A673 (cell line): ENCODE data around the gene ASB15. TPM values are rescaled to one million over a fixed set of nuclear protein-coding genes. Genes with fewer than 3 reads are reported as not detected.

Source experiments
- BruUV-seq: library from RNA; stranded (reverse); fragments of 400-500 nt; replicated peaks from 2 replicates; lab custom pipeline; 2021; lab: Mats Ljungman, UMichigan
- CTCF ChIA-PET: fragments of 300-600 bp; sonication (Branson Sonifier 250); formaldehyde crosslinking; loops from one replicate; lab custom pipeline; 2022; ENCODE audit warnings: antibody characterized with exemption; lab: Charles Lee
- POLR2A ChIA-PET: fragments of 300-600 bp; sonication (Branson Sonifier 250); formaldehyde crosslinking; loops from one replicate; lab custom pipeline; 2022; ENCODE audit warnings: antibody characterized with exemption; ENCODE audit not compliant: low non-redundant PET; lab: Charles Lee
- DNase-seq: peaks from one replicate; pipeline ENCODE4 v3.0.0-alpha.2; 2015; ENCODE audit warnings: low spot score
- H3K27ac ChIP-seq: fragments of 200-600 bp; sonication (generic); 2 replicates; pipeline ENCODE4 v1.5.1; 2016; ENCODE audit warnings: mixed run types, low read depth, mild to moderate bottlenecking, mixed read lengths, antibody characterized with exemption, low read length; ENCODE audit not compliant: poor library complexity, severe bottlenecking
- H3K27me3 ChIP-seq: fragments of 200-600 bp; sonication (generic); replicated peaks from 2 replicates; pipeline ENCODE4 v1.6.1; 2017; ENCODE audit warnings: mixed run types, low read depth, mild to moderate bottlenecking, mixed read lengths, antibody characterized with exemption, low read length; ENCODE audit not compliant: insufficient read depth, poor library complexity
- H3K36me3 ChIP-seq: fragments of 200-600 bp; sonication (generic); 2 replicates; pipeline ENCODE4 v1.6.1; 2016; ENCODE audit warnings: mixed run types, mild to moderate bottlenecking, mixed read lengths, antibody characterized with exemption, low read length; ENCODE audit not compliant: insufficient read depth, poor library complexity, severe bottlenecking
- H3K4me1 ChIP-seq: fragments of 200-600 bp; sonication (generic); 2 replicates; pipeline ENCODE4 v1.6.1; 2017; ENCODE audit warnings: mixed run types, mild to moderate bottlenecking, mixed read lengths, antibody characterized with exemption, low read length; ENCODE audit not compliant: insufficient read depth, poor library complexity, severe bottlenecking
- H3K4me3 ChIP-seq: fragments of 200-600 bp; sonication (generic); 2 replicates; pipeline ENCODE4 v1.5.1; 2016; ENCODE audit warnings: low read depth, mixed run types, mild to moderate bottlenecking, mixed read lengths, low read length; ENCODE audit not compliant: poor library complexity, severe bottlenecking
- H3K9me3 ChIP-seq: fragments of 200-600 bp; sonication (generic); 2 replicates; pipeline ENCODE4 v1.6.1; 2016; ENCODE audit warnings: mixed run types, low read depth, mild to moderate bottlenecking, mixed read lengths, antibody characterized with exemption, low read length; ENCODE audit not compliant: poor library complexity, severe bottlenecking
- CTCF ChIP-seq: fragments of 300-800, 200-600 bp; sonication (generic); conservative IDR thresholded peaks from 2 replicates; pipeline ENCODE4 v1.5.1; 2017; ENCODE audit warnings: low read depth, mild to moderate bottlenecking, antibody characterized with exemption, low read length, moderate library complexity, mixed read lengths
- EZH2 ChIP-seq: fragments of 200-600 bp; sonication (generic); IDR thresholded peaks from 2 replicates; pipeline ENCODE4 v1.6.1; 2017; ENCODE audit warnings: borderline replicate concordance, low read depth, mild to moderate bottlenecking, mixed read lengths, antibody characterized with exemption, low read length; ENCODE audit not compliant: poor library complexity, severe bottlenecking
- intact Hi-C: fragments of 100-400 bp; cut with micrococcal nuclease; formaldehyde crosslinking; loops from one replicate; pipeline ENCODE4 v1.10.0; 2022; ENCODE audit not compliant: unreplicated experiment
- total RNA-seq: library from RNA; stranded (reverse); gene quantifications from 2 replicates; pipeline ENCODE4 v1.2.3, GENCODE V29; 2021

ASB15 gene
- total RNA-seq, 1 experiment from 2014 or later = not detected

- CTCF ChIA-PET = no interaction called here
Observed at GRCh38 chr7:123663200-123663599, 61.6 kb downstream of the ASB15 start.

DNA sequence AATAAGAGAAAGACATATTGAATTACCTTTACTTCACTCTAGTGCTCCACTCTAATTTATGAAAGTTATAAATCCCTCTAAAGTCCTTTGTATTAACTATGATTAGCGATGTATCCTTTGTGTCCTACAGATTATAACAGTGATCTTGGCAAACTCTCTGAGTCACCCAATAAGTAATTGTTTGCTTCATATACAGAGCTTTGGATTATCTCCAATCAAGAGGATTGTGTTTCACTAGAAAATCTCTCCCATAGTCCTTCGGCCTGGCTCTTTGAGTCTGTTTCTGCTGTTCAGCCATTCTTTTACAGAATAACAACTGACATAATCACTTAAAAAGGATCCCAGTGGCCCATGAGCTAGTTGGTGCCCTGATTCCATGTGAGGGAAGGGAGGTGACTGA lies 63.5 kb downstream of the ASB15 start:
- no peak overlapping the region for H3K4me3 ChIP-seq
- peak; percentile 29 for DNase-seq
- intact Hi-C loops = no loop called here
- ChIA-PET POLR2A (no interaction called here), CTCF (interaction anchor here (0.8 kb wide), 1 partner anchor 28 kb away, joined by 3 read pairs; no protein-coding TSS in a partner anchor)
- no peaks in the 10 kb centered on the region for H3K9me3 ChIP-seq
- H3K27me3 ChIP-seq = no peaks in the 10 kb centered on the region
- BruUV-seq = no TSS peak
- H3K4me1 ChIP-seq = no peaks in the 10 kb centered on the region
- TF ChIP-seq CTCF = no peak
- TF ChIP-seq EZH2 = no peak
- H3K27ac ChIP-seq = no peak overlapping the region
- no peaks in the 10 kb centered on the region for H3K36me3 ChIP-seq

More at GRCh38 chr7:123663200-123663599, 61.6 kb downstream of the ASB15 start:
- no peaks in the 10 kb centered on the region for H3K36me3 ChIP-seq
- intact Hi-C loops = no loop called here
- POLR2A ChIA-PET = no interaction called here
- H3K9me3 ChIP-seq = no peaks in the 10 kb centered on the region
- H3K27me3 ChIP-seq = no peaks in the 10 kb centered on the region
- no peaks in the 10 kb centered on the region for H3K4me1 ChIP-seq
- H3K4me3 ChIP-seq = no peak overlapping the region
- TF ChIP-seq EZH2 (no peak), CTCF (no peak)
- no TSS peak for BruUV-seq
- no peak for DNase-seq
- no peak overlapping the region for H3K27ac ChIP-seq

DNA sequence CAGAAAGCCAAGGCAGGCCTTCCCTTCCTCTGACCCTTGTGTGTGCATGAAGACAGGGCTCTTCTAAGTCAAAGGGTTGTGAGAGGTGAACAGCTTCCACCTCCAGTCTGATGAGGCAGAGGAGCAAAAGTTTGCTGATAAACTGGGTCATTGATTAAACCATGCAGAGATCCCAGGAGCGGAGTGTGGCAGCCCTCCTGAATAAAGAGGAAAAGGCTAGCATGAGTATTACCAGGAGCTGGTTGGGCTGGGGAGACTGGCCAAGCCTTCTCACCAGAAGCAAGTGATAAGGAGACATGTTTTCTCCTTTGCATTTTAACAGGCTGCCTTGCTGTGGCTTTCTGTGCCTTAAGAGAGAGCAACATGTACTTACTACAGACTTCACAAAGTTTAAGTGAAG lies 64.3 kb downstream of the ASB15 start:
- H3K4me1 ChIP-seq = no peaks in the 10 kb centered on the region

More for the DNA sequence above, 64.3 kb downstream of the ASB15 start:
- BruUV-seq = no TSS peak
- H3K27ac ChIP-seq = no peak overlapping the region
- no peaks in the 10 kb centered on the region for H3K9me3 ChIP-seq
- POLR2A ChIA-PET = no interaction called here
- H3K27me3 ChIP-seq = no peaks in the 10 kb centered on the region
- no peak overlapping the region for H3K4me3 ChIP-seq
- DNase-seq = no peak
- TF ChIP-seq EZH2 (no peak), CTCF (no peak)
- H3K36me3 ChIP-seq = no peaks in the 10 kb centered on the region
- CTCF ChIA-PET = no interaction called here
- intact Hi-C loops = no loop called here
